Nephron progenitor cell (in vitro differentiated cells): Measurements from ENCODE around the gene BATF.

Experiments
- DNase-seq: peaks from one replicate; pipeline ENCODE4 v3.0.0; 2021
- H3K27ac Mint-ChIP-seq: 2 replicates; pipeline ENCODE4 v1.8.0; 2021; ENCODE audit warnings: mild to moderate bottlenecking, moderate library complexity, mixed read lengths
- H3K27me3 Mint-ChIP-seq: 2 replicates; pipeline ENCODE4 v1.8.0; 2021; ENCODE audit warnings: mild to moderate bottlenecking, low read depth, mixed read lengths; ENCODE audit not compliant: poor library complexity
- H3K36me3 Mint-ChIP-seq: 2 replicates; pipeline ENCODE4 v1.8.0; 2021; ENCODE audit warnings: low read depth, mixed read lengths
- H3K4me1 Mint-ChIP-seq: 2 replicates; pipeline ENCODE4 v1.8.0; 2021; ENCODE audit warnings: mixed read lengths
- H3K4me3 Mint-ChIP-seq: 2 replicates; pipeline ENCODE4 v1.8.0; 2021; ENCODE audit warnings: mild to moderate bottlenecking, moderate library complexity, mixed read lengths
- H3K9me3 Mint-ChIP-seq: 2 replicates; pipeline ENCODE4 v1.8.0; 2021; ENCODE audit warnings: mild to moderate bottlenecking, moderate library complexity, mixed read lengths
- TF ChIP-seq, protein P1 (sequence below): fragments of 200-600 bp; sonication (generic); IDR thresholded peaks from 2 replicates; pipeline ENCODE4 v1.5.0; 2021; ENCODE audit warnings: antibody characterized with exemption

Gene BATF

DNA sequence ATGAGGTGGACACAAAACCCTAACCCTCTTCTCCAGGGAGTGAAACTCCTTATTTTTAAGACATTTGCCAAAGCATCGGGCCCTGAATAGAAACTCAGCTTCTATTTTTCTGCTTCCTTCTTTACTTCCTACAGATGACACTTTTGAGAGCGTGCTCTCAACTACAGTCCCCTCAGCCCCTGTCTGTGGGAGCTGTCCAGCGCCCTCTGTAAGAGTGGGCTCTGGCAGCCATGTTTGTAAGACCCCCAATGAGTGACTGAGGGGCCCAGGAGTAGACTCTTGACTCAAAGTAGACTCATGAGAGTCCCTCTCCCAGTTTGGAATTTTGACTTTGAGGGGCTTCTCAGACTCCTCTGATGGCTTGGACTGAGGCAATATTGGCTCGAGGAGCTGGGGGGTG lies 25.5 kb upstream of the BATF start:
- H3K36me3 Mint-ChIP-seq, result no peaks in the 10 kb centered on the region
- H3K27me3 Mint-ChIP-seq, result peaks cover 2% of the 10 kb centered on the region
- H3K4me1 Mint-ChIP-seq, result peaks cover 42% of the 10 kb centered on the region

DNA sequence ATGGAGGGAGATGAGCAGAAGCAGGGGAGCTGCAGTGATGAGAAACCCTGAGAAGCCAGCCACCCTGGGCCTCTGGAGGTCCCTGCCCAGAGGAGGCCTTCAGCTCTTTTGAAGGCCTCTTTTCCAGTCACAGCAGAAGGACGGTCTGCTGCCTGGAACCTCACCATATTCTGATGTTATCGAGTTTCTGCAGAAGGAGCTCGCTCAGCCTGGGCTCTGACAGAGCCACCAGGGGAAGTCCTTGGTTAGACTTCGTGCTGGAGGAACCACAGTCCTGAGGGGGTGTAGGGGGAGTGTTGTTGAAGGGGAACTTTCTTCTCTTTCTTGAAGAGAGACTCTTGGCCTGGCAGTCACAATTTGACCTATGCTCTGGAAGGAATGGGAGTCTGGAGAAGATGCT lies 25.1 kb upstream of the BATF start:
- Mint-ChIP-seq H3K36me3 (no peaks in the 10 kb centered on the region), H3K27ac (no peak overlapping the region), H3K4me1 (peaks cover 38% of the 10 kb centered on the region), H3K9me3 (no peaks in the 10 kb centered on the region), H3K4me3 (no peak overlapping the region), H3K27me3 (peaks cover 2% of the 10 kb centered on the region)
- TF ChIP-seq, protein P1, sequence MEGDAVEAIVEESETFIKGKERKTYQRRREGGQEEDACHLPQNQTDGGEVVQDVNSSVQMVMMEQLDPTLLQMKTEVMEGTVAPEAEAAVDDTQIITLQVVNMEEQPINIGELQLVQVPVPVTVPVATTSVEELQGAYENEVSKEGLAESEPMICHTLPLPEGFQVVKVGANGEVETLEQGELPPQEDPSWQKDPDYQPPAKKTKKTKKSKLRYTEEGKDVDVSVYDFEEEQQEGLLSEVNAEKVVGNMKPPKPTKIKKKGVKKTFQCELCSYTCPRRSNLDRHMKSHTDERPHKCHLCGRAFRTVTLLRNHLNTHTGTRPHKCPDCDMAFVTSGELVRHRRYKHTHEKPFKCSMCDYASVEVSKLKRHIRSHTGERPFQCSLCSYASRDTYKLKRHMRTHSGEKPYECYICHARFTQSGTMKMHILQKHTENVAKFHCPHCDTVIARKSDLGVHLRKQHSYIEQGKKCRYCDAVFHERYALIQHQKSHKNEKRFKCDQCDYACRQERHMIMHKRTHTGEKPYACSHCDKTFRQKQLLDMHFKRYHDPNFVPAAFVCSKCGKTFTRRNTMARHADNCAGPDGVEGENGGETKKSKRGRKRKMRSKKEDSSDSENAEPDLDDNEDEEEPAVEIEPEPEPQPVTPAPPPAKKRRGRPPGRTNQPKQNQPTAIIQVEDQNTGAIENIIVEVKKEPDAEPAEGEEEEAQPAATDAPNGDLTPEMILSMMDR, result no peak
- no peak for DNase-seq

More for the DNA sequence above, 25.5 kb upstream of the BATF start:
- no peak for DNase-seq
- Mint-ChIP-seq H3K27ac (no peak overlapping the region), H3K4me3 (no peak overlapping the region), H3K9me3 (no peaks in the 10 kb centered on the region)
- TF ChIP-seq, protein P1, result no peak

DNA sequence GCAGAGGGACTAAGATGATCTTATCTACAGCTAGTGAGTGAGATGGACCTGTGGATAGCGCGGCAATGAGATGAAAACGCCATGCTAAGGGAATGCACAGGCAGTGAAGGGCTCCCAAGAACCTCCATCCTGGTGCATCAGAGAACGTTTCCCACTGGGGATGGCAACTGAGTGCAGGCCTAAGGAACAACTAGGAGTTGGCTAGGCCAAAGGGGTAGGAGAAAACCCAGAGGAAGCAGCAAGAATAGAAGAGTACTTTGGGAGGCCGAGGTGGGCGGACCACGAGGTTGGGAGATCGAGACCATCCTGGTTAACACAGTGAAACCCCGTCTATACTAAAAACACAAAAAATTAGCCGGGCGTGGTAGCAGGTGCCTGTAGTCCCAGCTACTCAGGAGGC lies 24.6 kb upstream of the BATF start:
- Mint-ChIP-seq H3K4me1 (peaks cover 33% of the 10 kb centered on the region), H3K36me3 (no peaks in the 10 kb centered on the region), H3K27me3 (peaks cover 2% of the 10 kb centered on the region), H3K9me3 (no peaks in the 10 kb centered on the region), H3K27ac (no peak overlapping the region), H3K4me3 (no peak overlapping the region)
- TF ChIP-seq, protein P1, result no peak
- DNase-seq, result no peak

- Mint-ChIP-seq H3K4me1 (peaks cover 20% of the 10 kb centered on the region), H3K4me3 (no peak overlapping the region), H3K27ac (peak overlapping the region; percentile 84), H3K9me3 (no peaks in the 10 kb centered on the region), H3K36me3 (no peaks in the 10 kb centered on the region), H3K27me3 (peaks cover 2% of the 10 kb centered on the region)
- TF ChIP-seq, protein P1, result no peak
- DNase-seq, result no peak
Measured at GRCh38 chr14:75499084-75499875, 23.0 kb upstream of the BATF start.

DNA sequence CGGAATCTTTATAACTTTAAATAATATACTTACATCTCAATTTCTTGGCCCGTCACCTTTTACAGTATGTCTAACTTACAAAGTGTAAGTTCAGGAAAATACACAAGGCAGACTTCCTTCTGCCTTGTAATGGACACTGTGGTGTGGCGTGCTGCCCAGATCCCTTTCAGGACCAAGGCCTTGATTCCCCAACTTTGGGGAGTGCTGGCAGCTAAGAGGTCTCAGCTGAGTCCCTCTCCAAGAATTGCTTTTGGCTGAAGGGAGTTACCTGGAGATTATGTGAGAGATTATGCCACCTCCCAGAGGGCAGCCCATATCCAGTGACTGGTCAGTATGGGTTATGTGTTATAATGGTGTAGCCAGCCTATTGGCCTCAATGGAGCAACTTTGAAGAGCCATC lies 21.2 kb upstream of the BATF start:
- TF ChIP-seq, protein P1, result no peak
- Mint-ChIP-seq H3K27ac (no peak overlapping the region), H3K4me3 (no peak overlapping the region), H3K36me3 (no peaks in the 10 kb centered on the region), H3K9me3 (peaks cover 4% of the 10 kb centered on the region), H3K4me1 (peaks cover 8% of the 10 kb centered on the region), H3K27me3 (peaks cover 2% of the 10 kb centered on the region)
- DNase-seq, result no peak

- Mint-ChIP-seq H3K27ac (no peak overlapping the region), H3K27me3 (no peaks in the 10 kb centered on the region), H3K36me3 (no peaks in the 10 kb centered on the region), H3K4me1 (peaks cover 3% of the 10 kb centered on the region), H3K9me3 (peaks cover 20% of the 10 kb centered on the region), H3K4me3 (no peak overlapping the region)
- no peak for DNase-seq
- TF ChIP-seq, protein P1, result no peak
Measured at GRCh38 chr14:75504411-75504810, 17.9 kb upstream of the BATF start.
